GM18951 (cell line): ENCODE measurements around the gene ZNF383.
A peak's percentile ranks its signal among the peaks of the same experiment; 100 is the strongest.
"Not testable (repeated sequence)": the region's sequence is repeated elsewhere in the genome, so short reads cannot be mapped to it uniquely, and the experiment has no call there.

Experiments
- POLR2A ChIP-seq: IDR thresholded peaks from 4 replicates; pipeline ENCODE4 v1.6.1; 2011; ENCODE audit warnings: mild to moderate bottlenecking; ENCODE audit not compliant: insufficient read length, insufficient read depth; ENCODE audit errors: extremely low read depth
- in situ Hi-C: fragments of 300-500 bp; cut with MboI; formaldehyde crosslinking; loops from one replicate; pipeline ENCODE4 v1.12.0; 2022; ENCODE audit warnings: low sequenced_read_pairs, mixed read lengths, inconsistent platforms; ENCODE audit not compliant: unreplicated experiment

Gene ZNF383

GRCh38 chr19:37217775-37218591 lies at the start of gene ZNF383:
Gene ZNF383, plus strand, starts transcription at chr19:37218214. Its CDS starts 12,240 bp downstream, at chr19:37230454.
- TF ChIP-seq POLR2A = peak; percentile 71
- in situ Hi-C loops = no loop called here

- in situ Hi-C loops = no loop called here
Measured at GRCh38 chr19:37172368-37173366, 45.3 kb upstream of the ZNF383 start, which contains the start of gene ZNF585A. Gene ZNF585A, minus strand, starts transcription at chr19:37172695. Its CDS starts 2,785 bp downstream, at chr19:37169910.

DNA sequence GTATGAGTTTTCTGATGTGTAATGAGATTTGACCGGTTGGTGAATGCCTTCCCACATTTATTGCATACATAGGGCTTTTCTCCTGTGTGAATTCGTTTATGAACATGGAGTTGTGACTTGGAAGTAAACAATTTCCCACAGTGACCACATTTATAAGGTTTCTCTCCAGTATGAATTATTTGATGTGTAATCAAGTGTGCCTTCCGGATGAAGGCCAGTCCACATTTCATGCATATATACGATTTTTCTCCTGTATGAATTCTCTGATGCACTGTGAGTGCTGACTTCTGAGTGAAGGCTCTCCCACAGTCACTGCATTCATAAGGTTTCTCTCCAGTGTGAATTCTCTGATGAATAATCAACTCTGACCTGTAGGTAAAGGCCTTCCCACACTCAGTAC lies 31.9 kb upstream of the ZNF383 start:
- in situ Hi-C loops = not testable (repeated sequence)

More at GRCh38 chr19:37172368-37173366, 45.3 kb upstream of the ZNF383 start, which contains the start of gene ZNF585A:
- peak; percentile 52 for TF ChIP-seq POLR2A

DNA sequence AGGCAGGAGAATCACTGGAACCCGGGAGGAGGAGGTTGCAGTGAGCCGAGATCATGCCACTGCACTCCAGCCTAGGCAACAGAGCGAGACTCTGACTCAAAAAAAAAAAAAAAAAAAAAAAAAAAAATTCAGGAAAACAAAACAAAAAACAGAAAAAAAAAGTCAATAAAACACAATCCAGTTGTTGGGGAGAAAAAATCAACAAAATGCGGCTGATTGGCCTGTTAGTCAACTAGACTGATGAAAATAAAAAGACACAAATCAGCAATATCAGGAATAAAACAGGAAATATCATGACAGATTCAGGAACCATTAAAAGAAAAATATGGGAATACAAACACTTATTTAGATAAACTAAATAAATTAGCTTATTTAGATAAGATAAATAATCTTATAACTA lies 22.8 kb upstream of the ZNF383 start:
- in situ Hi-C loops = not testable (repeated sequence)

- in situ Hi-C loops = not testable (repeated sequence)
Measured at GRCh38 chr19:37197115-37197514, 20.9 kb upstream of the ZNF383 start.

GRCh38 chr19:37197768-37198167 lies 20.2 kb upstream of the ZNF383 start:
- no peak for TF ChIP-seq POLR2A

DNA sequence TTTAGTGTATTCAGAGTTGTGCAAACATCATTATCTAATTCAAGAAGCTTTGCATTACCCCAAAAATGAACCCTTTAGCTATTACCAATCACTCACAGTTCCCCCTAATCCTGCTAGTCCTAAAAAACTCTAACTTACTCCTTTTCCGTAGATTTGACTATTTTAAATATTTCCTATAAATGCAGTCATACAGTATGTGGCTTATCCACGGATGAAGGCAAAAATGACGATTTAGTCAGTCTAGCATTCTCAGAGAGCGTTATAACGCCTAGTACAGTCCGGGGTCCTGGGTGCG lies 587 bp upstream of the ZNF383 start:
- no peak for TF ChIP-seq POLR2A
- in situ Hi-C loops = no loop called here

More at GRCh38 chr19:37197768-37198167, 20.2 kb upstream of the ZNF383 start:
- in situ Hi-C loops = no loop called here

- TF ChIP-seq POLR2A = no peak
- in situ Hi-C loops = no loop called here
Measured at GRCh38 chr19:37218592-37218935, 550 bp downstream of the ZNF383 start.

GRCh38 chr19:37220383-37220782 lies 2.4 kb downstream of the ZNF383 start:
- in situ Hi-C loops = no loop called here
- no peak for TF ChIP-seq POLR2A

DNA sequence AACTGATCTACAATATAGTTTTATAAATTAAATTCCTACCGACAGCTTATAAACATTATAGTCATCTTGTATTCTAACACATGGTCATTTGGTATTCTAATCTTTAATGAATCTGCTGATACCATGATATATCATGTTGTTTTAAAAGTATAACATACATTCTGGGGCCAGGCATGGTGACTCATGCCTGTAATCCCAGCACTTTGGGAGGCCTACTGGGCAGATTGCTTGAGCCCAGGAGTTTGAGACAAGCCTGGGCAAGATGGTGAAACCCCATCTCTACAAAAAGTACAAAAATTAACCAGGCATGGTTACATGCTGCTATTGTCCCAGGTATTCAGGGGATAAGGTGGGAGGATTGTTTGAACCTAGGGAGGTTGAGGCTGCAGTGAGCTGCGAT lies 3.1 kb downstream of the ZNF383 start:
- TF ChIP-seq POLR2A = no peak
- in situ Hi-C loops = no loop called here

GRCh38 chr19:37226248-37226647 lies 8.2 kb downstream of the ZNF383 start:
- in situ Hi-C loops = no loop called here
- no peak for TF ChIP-seq POLR2A

DNA sequence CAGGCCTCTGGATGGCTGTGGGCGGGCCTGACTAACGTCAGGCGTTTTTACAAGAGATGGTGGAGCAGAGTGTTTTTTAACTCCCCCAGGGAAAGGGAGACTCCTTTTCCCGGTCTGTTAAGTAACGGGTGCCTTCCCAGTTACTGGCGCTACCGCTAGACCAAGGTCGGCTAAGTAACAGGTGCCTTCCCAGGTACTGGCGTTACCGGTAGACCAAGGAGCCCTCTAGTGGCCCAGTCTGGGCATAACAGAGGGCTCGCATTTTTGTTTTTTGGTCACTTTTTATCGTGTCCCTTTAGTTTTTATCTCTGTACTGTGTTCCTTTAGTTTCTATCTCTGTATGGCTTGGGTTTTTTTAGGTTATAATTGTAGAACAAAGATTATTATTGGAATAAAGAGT lies 10.0 kb downstream of the ZNF383 start:
- in situ Hi-C loops = no loop called here
- TF ChIP-seq POLR2A = no peak

DNA sequence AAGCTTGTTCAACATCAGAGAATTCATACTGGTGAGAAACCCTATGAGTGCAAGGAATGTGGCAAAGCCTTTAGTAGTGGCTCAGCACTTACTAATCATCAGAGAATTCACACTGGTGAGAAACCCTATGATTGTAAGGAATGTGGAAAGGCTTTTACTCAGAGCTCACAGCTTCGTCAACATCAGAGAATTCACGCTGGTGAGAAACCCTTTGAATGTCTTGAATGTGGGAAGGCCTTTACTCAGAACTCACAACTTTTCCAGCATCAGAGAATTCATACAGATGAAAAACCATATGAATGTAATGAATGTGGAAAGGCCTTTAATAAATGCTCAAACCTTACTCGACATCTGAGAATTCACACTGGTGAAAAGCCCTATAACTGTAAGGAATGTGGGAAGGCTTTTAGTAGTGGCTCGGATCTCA lies 25.2 kb downstream of the ZNF383 start:
- in situ Hi-C loops = no loop called here
- TF ChIP-seq POLR2A = no peak
